Measurements from ENCODE around the gene TPRG1L. TPM values are rescaled to one million over a fixed set of nuclear protein-coding genes. Genes with fewer than 3 reads are reported as not detected.
"Not testable (repeated sequence)": the region's sequence is repeated elsewhere in the genome, so short reads cannot be mapped to it uniquely, and the experiment has no call there.

TPRG1L gene
- total RNA-seq, 1 donor from 2014 or later, result 23.2 TPM

- DNase-seq (ENCODE audit: low read depth), result no peak
Observed at GRCh38 chr1:3608154-3608553, 16.7 kb upstream of the TPRG1L start.

- no peak for DNase-seq (ENCODE audit: low read depth)
Observed at GRCh38 chr1:3609016-3609768, 15.6 kb upstream of the TPRG1L start.

- no peak for DNase-seq (ENCODE audit: low read depth)
Observed at GRCh38 chr1:3609769-3610526, 14.9 kb upstream of the TPRG1L start.

GRCh38 chr1:3610527-3611169 is 14.2 kb upstream of the TPRG1L start:
- no peak for DNase-seq (ENCODE audit: low read depth)

- no peak for DNase-seq (ENCODE audit: low read depth)
Observed at GRCh38 chr1:3611170-3612019, 13.4 kb upstream of the TPRG1L start, which contains the start of gene MEGF6. Gene MEGF6 (minus strand): TSS chr1:3611508. CDS start chr1:3611268, 240 bp downstream.

- DNase-seq (ENCODE audit: low read depth), result no peak
Observed at GRCh38 chr1:3612123-3612522, 12.7 kb upstream of the TPRG1L start.

- peak; percentile 9 for DNase-seq (ENCODE audit: low read depth)
Observed at GRCh38 chr1:3614755-3615742, 9.8 kb upstream of the TPRG1L start.

- DNase-seq (ENCODE audit: low read depth), result no peak
Observed at GRCh38 chr1:3616861-3617260, 8.0 kb upstream of the TPRG1L start.

- no peak for DNase-seq (ENCODE audit: low read depth)
Observed at GRCh38 chr1:3617806-3618345, 6.9 kb upstream of the TPRG1L start.

- DNase-seq (ENCODE audit: low read depth), result no peak
Observed at GRCh38 chr1:3618531-3618880, 6.3 kb upstream of the TPRG1L start.

GRCh38 chr1:3618881-3619671 is 5.7 kb upstream of the TPRG1L start:
- DNase-seq (ENCODE audit: low read depth), result peak; percentile 78

- DNase-seq (ENCODE audit: low read depth), result no peak
Observed at GRCh38 chr1:3620708-3621107, 4.1 kb upstream of the TPRG1L start.

- DNase-seq (ENCODE audit: low read depth), result peak; percentile 41
Observed at GRCh38 chr1:3621151-3621671, 3.6 kb upstream of the TPRG1L start.

GRCh38 chr1:3622102-3622501 is 2.7 kb upstream of the TPRG1L start:
- DNase-seq (ENCODE audit: low read depth), result not testable (repeated sequence)

GRCh38 chr1:3623441-3624199 is 1.2 kb upstream of the TPRG1L start:
- peak; percentile 10 for DNase-seq (ENCODE audit: low read depth)

- peak; percentile 66 for DNase-seq (ENCODE audit: low read depth)
Observed at GRCh38 chr1:3625151-3625907, 514 bp downstream of the TPRG1L start.

GRCh38 chr1:3626025-3626424 is 1.2 kb downstream of the TPRG1L start:
- DNase-seq (ENCODE audit: low read depth), result no peak
